Gastroesophageal sphincter (tissue), 4 donors: ENCODE results near the gene LECT2. TPM values are rescaled to one million over a fixed set of nuclear protein-coding genes. Genes with fewer than 3 reads are reported as not detected.

ENCODE experiments used
- ATAC-seq: fragments of 150-250 bp; one replicate; pipeline ENCODE4 v1.9.1; 2016; ENCODE audit warnings: mild to moderate bottlenecking, moderate library complexity
- H3K27ac ChIP-seq, 4 donors: fragments of 200-600 bp; sonication (generic) in 3 of 4; 1 replicate in 3 of 4; 2 replicates in 1 of 4; pipeline ENCODE4 v1.5.1; 2016 to 2019
- H3K27me3 ChIP-seq: fragments of 200-600 bp; sonication (generic); one replicate; pipeline ENCODE4 v1.5.1; 2019
- H3K36me3 ChIP-seq, 2 donors: fragments of 200-600 bp; sonication (generic); one replicate each; pipeline ENCODE4 v1.5.1; 2019; ENCODE audit warnings: control low read depth in 1 of 2
- H3K4me1 ChIP-seq, 3 donors: fragments of 200-600 bp; sonication (generic); 1 replicate in 2 of 3; 2 replicates in 1 of 3; pipeline ENCODE4 v1.5.1; 2016 to 2019; ENCODE audit warnings: control low read depth in 2 of 3
- H3K4me3 ChIP-seq, 2 donors: fragments of 200-600 bp; sonication (generic); one replicate each; pipeline ENCODE4 v1.5.1; 2019; ENCODE audit warnings: mild to moderate bottlenecking in 1 of 2, moderate library complexity in 1 of 2
- H3K9me3 ChIP-seq, 3 donors: fragments of 200-600 bp; sonication (generic); one replicate each; pipeline ENCODE4 v1.5.1; 2017 to 2019; ENCODE audit warnings: control low read depth in 2 of 3
- EP300 ChIP-seq: sonication (generic); formaldehyde crosslinking; IDR thresholded peaks from one replicate; pipeline ENCODE4 v1.6.1; 2017; ENCODE audit warnings: antibody characterized with exemption, mild to moderate bottlenecking
- POLR2A ChIP-seq, 2 donors: fragments of 450-650 bp; IDR thresholded peaks; one replicate each; pipeline ENCODE4 v1.6.1; 2017; ENCODE audit warnings: antibody characterized with exemption in 2 of 2, mild to moderate bottlenecking in 2 of 2, moderate library complexity in 1 of 2
- POLR2AphosphoS5 ChIP-seq: sonication (generic); formaldehyde crosslinking; IDR thresholded peaks from one replicate; pipeline ENCODE4 v1.6.1; 2017; ENCODE audit warnings: antibody characterized with exemption
- WGBS, 2 donors: methylation state at CpG; one replicate each; pipeline ENCODE4 v1.1.5; 2018; ENCODE audit warnings: low coverage in 1 of 2; 5-methylcytosine and 5-hydroxymethylcytosine counted together
- total RNA-seq, 4 donors: library from RNA; depleted of rRNA; stranded (reverse); fragments of >200 nt; gene quantifications; one replicate each; pipeline ENCODE4 v1.1.0, GENCODE V29; 2016
- TF ChIP-seq, protein P1 (sequence below), 4 experiments: fragments of 200-600 bp in 2 of 4; fragments of 450-650 bp in 2 of 4; sonication (generic) in 1 of 4; IDR thresholded peaks; one replicate each; pipeline ENCODE4 v1.5.1; 2017 to 2019; ENCODE audit warnings: antibody characterized with exemption in 4 of 4, mild to moderate bottlenecking in 2 of 4, moderate library complexity in 2 of 4

Gene LECT2
- total RNA-seq, 4 donors from 2014 or later, result not detected

DNA sequence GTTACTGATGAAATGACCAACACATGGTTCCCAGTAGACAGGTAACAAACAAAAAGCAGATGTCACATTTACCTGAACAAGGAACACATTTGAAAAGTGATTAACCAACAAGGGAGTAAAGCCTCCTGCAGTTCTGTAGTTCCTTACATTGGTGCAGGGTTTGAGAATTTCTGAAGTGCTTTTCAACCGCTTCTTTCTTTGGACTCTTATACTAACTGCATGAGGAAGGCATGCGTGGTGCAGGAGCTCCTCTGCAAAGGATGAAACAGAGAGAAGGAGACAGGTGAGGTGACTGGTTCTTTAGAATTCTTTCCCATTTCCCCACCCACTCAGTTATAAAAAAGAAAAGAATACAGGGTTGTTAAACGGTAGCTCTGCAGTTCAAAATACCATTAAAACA lies 54.5 kb downstream of the LECT2 start:
- no peaks in the 10 kb centered on the region for H3K9me3 ChIP-seq
- TF ChIP-seq, protein P1, sequence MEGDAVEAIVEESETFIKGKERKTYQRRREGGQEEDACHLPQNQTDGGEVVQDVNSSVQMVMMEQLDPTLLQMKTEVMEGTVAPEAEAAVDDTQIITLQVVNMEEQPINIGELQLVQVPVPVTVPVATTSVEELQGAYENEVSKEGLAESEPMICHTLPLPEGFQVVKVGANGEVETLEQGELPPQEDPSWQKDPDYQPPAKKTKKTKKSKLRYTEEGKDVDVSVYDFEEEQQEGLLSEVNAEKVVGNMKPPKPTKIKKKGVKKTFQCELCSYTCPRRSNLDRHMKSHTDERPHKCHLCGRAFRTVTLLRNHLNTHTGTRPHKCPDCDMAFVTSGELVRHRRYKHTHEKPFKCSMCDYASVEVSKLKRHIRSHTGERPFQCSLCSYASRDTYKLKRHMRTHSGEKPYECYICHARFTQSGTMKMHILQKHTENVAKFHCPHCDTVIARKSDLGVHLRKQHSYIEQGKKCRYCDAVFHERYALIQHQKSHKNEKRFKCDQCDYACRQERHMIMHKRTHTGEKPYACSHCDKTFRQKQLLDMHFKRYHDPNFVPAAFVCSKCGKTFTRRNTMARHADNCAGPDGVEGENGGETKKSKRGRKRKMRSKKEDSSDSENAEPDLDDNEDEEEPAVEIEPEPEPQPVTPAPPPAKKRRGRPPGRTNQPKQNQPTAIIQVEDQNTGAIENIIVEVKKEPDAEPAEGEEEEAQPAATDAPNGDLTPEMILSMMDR (IDR thresholded peaks at IDR 0.05), result no peak
- TF ChIP-seq EP300, result no peak
- TF ChIP-seq POLR2A (IDR thresholded peaks at IDR 0.05), result no peak
- no peak for TF ChIP-seq POLR2AphosphoS5
- ATAC-seq, result no peak
- no peaks in the 10 kb centered on the region for H3K36me3 ChIP-seq
- WGBS, 2 donors, result 82 to 83% methylated on average over 3 of the region's 3 CpGs
- H3K4me3 ChIP-seq, result no peak overlapping the region
- no peak overlapping the region for H3K27ac ChIP-seq
- H3K27me3 ChIP-seq, result peaks cover 9% of the 10 kb centered on the region
- no peaks in the 10 kb centered on the region for H3K4me1 ChIP-seq

- H3K4me1 ChIP-seq, result no peaks in the 10 kb centered on the region
- WGBS, 2 donors, result 85 to 87% methylated on average over 3 to 5 of the region's 6 CpGs
- no peak overlapping the region for H3K27ac ChIP-seq
- TF ChIP-seq, protein P1 (IDR thresholded peaks at IDR 0.05), result no peak
- TF ChIP-seq POLR2AphosphoS5 (no peak), POLR2A (IDR thresholded peaks at IDR 0.05) (no peak), EP300 (no peak)
- H3K27me3 ChIP-seq, result peaks cover 9% of the 10 kb centered on the region
- H3K4me3 ChIP-seq, result no peak overlapping the region
- ATAC-seq, result no peak
- H3K9me3 ChIP-seq, result no peaks in the 10 kb centered on the region
- no peaks in the 10 kb centered on the region for H3K36me3 ChIP-seq
Observed at GRCh38 chr5:135898651-135899050, 56.1 kb downstream of the LECT2 start.

Other genes with a start within 250 kb of the LECT2 start
- gene SLC25A48, start 120.3 kb downstream of the LECT2 start, total RNA-seq, result under 1 TPM in 1 of 4 donors, not detected in 3; 0.27 TPM
- not detected for gene IL9, start 59.1 kb downstream of the LECT2 start, total RNA-seq
- 100 to 1,000 TPM in 3 of 4 donors, 10 to 100 TPM in 1; 29.0 to 159 (median 112) TPM for gene TGFBI, start 74.0 kb upstream of the LECT2 start, total RNA-seq
- gene SMAD5, start 177.9 kb upstream of the LECT2 start, total RNA-seq, result 10 to 100 TPM; 35.6 to 62.7 (median 51.7) TPM
- gene SMIM32, start 238.2 kb upstream of the LECT2 start, total RNA-seq, result not detected